HL-60/S4 treated with retinoic acid at 250 ng/mL for 4 days and 3 days (cell line): ENCODE results near the gene WSCD2.

Experiments
- in situ Hi-C: fragments of 300-500 bp; cut with MboI; formaldehyde crosslinking; loops from 2 replicates; pipeline ENCODE4 v1.7.0; 2022; ENCODE audit warnings: low sequenced_read_pairs

Gene WSCD2

GRCh38 chr12:108126212-108126611 is 2.9 kb upstream of the WSCD2 start:
- in situ Hi-C loops = no loop called here

- in situ Hi-C loops = no loop called here
Observed at GRCh38 chr12:108126990-108127501, 2.0 kb upstream of the WSCD2 start.

- in situ Hi-C loops = no loop called here
Observed at GRCh38 chr12:108127654-108128053, 1.4 kb upstream of the WSCD2 start.

GRCh38 chr12:108128221-108129016 is 669 bp upstream of the WSCD2 start:
- in situ Hi-C loops = no loop called here

GRCh38 chr12:108131035-108131434 is 1.9 kb downstream of the WSCD2 start:
- in situ Hi-C loops = no loop called here

GRCh38 chr12:108131657-108132126 is 2.6 kb downstream of the WSCD2 start:
- in situ Hi-C loops = no loop called here

GRCh38 chr12:108133482-108133881 is 4.4 kb downstream of the WSCD2 start:
- in situ Hi-C loops = no loop called here

GRCh38 chr12:108134744-108135143 is 5.7 kb downstream of the WSCD2 start:
- in situ Hi-C loops = no loop called here

- in situ Hi-C loops = no loop called here
Observed at GRCh38 chr12:108135627-108136026, 6.5 kb downstream of the WSCD2 start.

GRCh38 chr12:108136697-108137096 is 7.6 kb downstream of the WSCD2 start:
- in situ Hi-C loops = no loop called here

- in situ Hi-C loops = no loop called here
Observed at GRCh38 chr12:108139454-108139853, 10.4 kb downstream of the WSCD2 start.

- in situ Hi-C loops = no loop called here
Observed at GRCh38 chr12:108140501-108140900, 11.4 kb downstream of the WSCD2 start.

GRCh38 chr12:108141600-108142130 is 12.6 kb downstream of the WSCD2 start:
- in situ Hi-C loops = no loop called here

- in situ Hi-C loops = no loop called here
Observed at GRCh38 chr12:108143144-108143543, 14.1 kb downstream of the WSCD2 start.

- in situ Hi-C loops = no loop called here
Observed at GRCh38 chr12:108144080-108144479, 15.0 kb downstream of the WSCD2 start.

- in situ Hi-C loops = no loop called here
Observed at GRCh38 chr12:108145011-108145410, 15.9 kb downstream of the WSCD2 start.

- in situ Hi-C loops = no loop called here
Observed at GRCh38 chr12:108146035-108146893, 17.2 kb downstream of the WSCD2 start.

GRCh38 chr12:108147279-108147678 is 18.2 kb downstream of the WSCD2 start:
- in situ Hi-C loops = no loop called here

GRCh38 chr12:108148521-108149074 is 19.5 kb downstream of the WSCD2 start:
- in situ Hi-C loops = no loop called here

- in situ Hi-C loops = no loop called here
Observed at GRCh38 chr12:108150436-108150835, 21.3 kb downstream of the WSCD2 start.

GRCh38 chr12:108151533-108152169 is 22.6 kb downstream of the WSCD2 start:
- in situ Hi-C loops = no loop called here
